HL-60 (cell line): Measurements from ENCODE around the gene KLHL3.

Source experiments
- DNase-seq, 2 experiments: peaks; one replicate each; pipeline ENCODE4 v3.0.0-alpha.2; 2010 to 2020; ENCODE audit warnings: low read depth in 1 of 2, low spot score in 1 of 2
- H3K27ac ChIP-seq: fragments of 250-450 bp; sonication (Bioruptor Pico); replicated peaks from 2 replicates; pipeline ENCODE4 v1.5.1; 2020; ENCODE audit warnings: mild to moderate bottlenecking, moderate library complexity
- H3K27me3 ChIP-seq: fragments of 250-450 bp; sonication (Bioruptor Pico); 2 replicates; pipeline ENCODE4 v1.5.1; 2021; ENCODE audit warnings: mild to moderate bottlenecking, moderate library complexity; ENCODE audit not compliant: insufficient read depth, poor library complexity, severe bottlenecking
- H3K4me3 ChIP-seq: replicated peaks from 2 replicates; pipeline ENCODE4 v1.5.1; 2011; ENCODE audit warnings: mild to moderate bottlenecking, control low read depth, low read length; ENCODE audit not compliant: insufficient read depth
- GABPA ChIP-seq: IDR thresholded peaks from 2 replicates; pipeline ENCODE4 v1.6.1; 2012; ENCODE audit warnings: low read depth
- POLR2AphosphoS5 ChIP-seq: IDR thresholded peaks from 2 replicates; pipeline ENCODE4 v1.6.1; 2012; ENCODE audit warnings: low read depth
- SPI1 ChIP-seq: IDR thresholded peaks from 2 replicates; pipeline ENCODE4 v1.6.1; 2012; ENCODE audit warnings: low read depth, mild to moderate bottlenecking, borderline replicate concordance
- TF ChIP-seq, protein P1 (sequence below): IDR thresholded peaks from 2 replicates; pipeline ENCODE4 v1.6.1; 2012; ENCODE audit warnings: low read depth; ENCODE audit not compliant: insufficient replicate concordance
- TF ChIP-seq, protein P2 (sequence below): IDR thresholded peaks from one replicate; pipeline ENCODE4 v1.5.1; 2011; ENCODE audit warnings: low read length, control low read depth, inconsistent platforms; ENCODE audit not compliant: insufficient read depth

The KLHL3 gene

DNA sequence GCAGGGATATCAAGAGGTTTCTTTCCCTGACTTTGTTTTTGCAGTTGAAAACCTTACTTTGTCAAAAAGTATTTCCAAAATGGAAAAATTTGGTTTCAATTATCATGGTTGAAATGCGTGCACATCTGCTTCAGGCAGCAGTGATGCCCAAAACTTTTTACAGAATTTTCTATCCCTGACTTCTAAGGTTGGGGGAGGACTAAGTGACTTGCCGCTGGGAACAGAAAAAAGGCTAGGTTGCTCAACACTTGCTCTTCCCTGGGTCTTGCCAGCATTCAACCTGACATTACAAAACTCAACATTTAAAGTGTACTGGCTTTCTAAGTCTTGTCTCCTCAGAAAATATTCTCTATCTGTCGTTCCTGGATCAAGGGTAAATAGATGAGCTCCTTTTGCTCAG lies 4.7 kb downstream of the KLHL3 start:
- no peak for DNase-seq
- Histone ChIP-seq H3K4me3 (no peak overlapping the region), H3K27ac (no peak overlapping the region), H3K27me3 (no peaks in the 10 kb centered on the region)
- TF ChIP-seq, protein P1, sequence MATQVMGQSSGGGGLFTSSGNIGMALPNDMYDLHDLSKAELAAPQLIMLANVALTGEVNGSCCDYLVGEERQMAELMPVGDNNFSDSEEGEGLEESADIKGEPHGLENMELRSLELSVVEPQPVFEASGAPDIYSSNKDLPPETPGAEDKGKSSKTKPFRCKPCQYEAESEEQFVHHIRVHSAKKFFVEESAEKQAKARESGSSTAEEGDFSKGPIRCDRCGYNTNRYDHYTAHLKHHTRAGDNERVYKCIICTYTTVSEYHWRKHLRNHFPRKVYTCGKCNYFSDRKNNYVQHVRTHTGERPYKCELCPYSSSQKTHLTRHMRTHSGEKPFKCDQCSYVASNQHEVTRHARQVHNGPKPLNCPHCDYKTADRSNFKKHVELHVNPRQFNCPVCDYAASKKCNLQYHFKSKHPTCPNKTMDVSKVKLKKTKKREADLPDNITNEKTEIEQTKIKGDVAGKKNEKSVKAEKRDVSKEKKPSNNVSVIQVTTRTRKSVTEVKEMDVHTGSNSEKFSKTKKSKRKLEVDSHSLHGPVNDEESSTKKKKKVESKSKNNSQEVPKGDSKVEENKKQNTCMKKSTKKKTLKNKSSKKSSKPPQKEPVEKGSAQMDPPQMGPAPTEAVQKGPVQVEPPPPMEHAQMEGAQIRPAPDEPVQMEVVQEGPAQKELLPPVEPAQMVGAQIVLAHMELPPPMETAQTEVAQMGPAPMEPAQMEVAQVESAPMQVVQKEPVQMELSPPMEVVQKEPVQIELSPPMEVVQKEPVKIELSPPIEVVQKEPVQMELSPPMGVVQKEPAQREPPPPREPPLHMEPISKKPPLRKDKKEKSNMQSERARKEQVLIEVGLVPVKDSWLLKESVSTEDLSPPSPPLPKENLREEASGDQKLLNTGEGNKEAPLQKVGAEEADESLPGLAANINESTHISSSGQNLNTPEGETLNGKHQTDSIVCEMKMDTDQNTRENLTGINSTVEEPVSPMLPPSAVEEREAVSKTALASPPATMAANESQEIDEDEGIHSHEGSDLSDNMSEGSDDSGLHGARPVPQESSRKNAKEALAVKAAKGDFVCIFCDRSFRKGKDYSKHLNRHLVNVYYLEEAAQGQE = no peak
- no peak for TF ChIP-seq SPI1
- TF ChIP-seq, protein P2, sequence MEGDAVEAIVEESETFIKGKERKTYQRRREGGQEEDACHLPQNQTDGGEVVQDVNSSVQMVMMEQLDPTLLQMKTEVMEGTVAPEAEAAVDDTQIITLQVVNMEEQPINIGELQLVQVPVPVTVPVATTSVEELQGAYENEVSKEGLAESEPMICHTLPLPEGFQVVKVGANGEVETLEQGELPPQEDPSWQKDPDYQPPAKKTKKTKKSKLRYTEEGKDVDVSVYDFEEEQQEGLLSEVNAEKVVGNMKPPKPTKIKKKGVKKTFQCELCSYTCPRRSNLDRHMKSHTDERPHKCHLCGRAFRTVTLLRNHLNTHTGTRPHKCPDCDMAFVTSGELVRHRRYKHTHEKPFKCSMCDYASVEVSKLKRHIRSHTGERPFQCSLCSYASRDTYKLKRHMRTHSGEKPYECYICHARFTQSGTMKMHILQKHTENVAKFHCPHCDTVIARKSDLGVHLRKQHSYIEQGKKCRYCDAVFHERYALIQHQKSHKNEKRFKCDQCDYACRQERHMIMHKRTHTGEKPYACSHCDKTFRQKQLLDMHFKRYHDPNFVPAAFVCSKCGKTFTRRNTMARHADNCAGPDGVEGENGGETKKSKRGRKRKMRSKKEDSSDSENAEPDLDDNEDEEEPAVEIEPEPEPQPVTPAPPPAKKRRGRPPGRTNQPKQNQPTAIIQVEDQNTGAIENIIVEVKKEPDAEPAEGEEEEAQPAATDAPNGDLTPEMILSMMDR = no peak
- no peak for TF ChIP-seq GABPA
- no peak for TF ChIP-seq POLR2AphosphoS5

DNA sequence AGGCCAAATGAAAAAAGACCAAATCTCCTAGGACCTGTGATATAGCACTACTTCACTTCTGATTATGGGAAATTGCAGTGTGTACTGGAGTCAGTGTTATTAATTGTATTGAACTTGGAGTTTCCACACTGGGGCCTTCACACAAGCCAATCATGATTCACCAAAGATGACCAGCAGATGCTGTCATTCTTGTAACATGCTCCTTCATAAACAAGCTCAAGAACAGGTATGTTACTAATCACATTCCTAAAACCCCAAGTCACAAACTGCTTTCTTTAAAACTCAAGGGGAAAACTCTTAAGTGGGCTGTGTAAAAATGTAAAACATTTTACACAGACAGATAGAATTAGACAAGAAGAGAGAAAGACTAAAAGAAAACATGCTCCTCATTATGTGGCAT lies 5.6 kb downstream of the KLHL3 start:
- no peak for DNase-seq
- no peak overlapping the region for H3K27ac ChIP-seq
- H3K27me3 ChIP-seq = no peaks in the 10 kb centered on the region
- TF ChIP-seq, protein P1 = no peak
- TF ChIP-seq POLR2AphosphoS5 (no peak), SPI1 (no peak)
- TF ChIP-seq, protein P2 = no peak
- no peak overlapping the region for H3K4me3 ChIP-seq

DNA sequence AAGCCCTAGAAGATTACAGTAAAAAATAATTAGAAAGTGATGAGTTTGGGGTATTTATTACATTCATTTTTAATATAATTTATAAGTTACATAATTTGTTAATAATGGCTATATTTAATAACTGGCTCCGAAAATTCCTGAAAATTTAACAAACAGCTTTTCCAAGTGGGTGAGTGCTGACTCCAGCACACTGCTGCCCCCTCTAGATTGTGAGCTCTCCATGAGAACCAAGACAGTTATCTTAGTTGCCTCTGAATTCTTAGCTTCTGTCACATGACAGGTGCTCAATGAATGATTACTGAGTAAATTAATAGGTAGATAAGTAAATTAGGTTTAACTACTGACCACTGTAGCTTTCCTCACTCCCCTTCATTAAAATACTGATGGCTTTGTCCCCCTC lies 7.8 kb downstream of the KLHL3 start:
- Histone ChIP-seq H3K27me3 (no peaks in the 10 kb centered on the region), H3K4me3 (no peak overlapping the region), H3K27ac (no peak overlapping the region)
- DNase-seq = no peak
- TF ChIP-seq POLR2AphosphoS5 = no peak
- TF ChIP-seq, protein P2 = no peak
- no peak for TF ChIP-seq SPI1
- no peak for TF ChIP-seq GABPA
- TF ChIP-seq, protein P1 = no peak
